ENCODE results near the gene ADCY5.
A peak's percentile ranks its signal among the peaks of the same experiment; 100 is the strongest.

Gene ADCY5

DNA sequence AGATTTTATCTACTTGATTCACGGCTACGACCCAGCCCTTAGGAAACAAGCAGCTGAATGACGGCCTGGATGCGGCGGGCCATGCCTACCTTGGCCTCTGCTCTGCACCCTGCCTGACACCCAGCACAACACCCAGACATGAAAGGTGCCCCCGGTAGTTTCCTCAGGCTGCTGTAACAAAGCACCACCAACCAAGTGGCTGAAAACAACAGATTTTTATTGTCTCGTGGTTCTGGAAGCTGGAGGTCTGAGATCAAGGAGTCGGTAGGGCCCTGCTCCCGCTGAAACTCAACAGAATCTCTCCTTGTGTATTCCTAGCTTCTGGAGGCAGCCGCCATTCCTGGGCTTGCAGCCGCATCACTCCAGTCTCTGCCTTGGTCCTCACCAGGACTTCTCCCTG, 111.7 kb downstream of the ADCY5 start:
- no peaks in the 10 kb centered on the region for H3K27me3 ChIP-seq (ENCODE audit: insufficient read depth, poor library complexity, severe bottlenecking)
- no peak for ATAC-seq (ENCODE audit: low read depth)

GRCh38 chr3:123336441-123336851, 112.4 kb downstream of the ADCY5 start:
- H3K36me3 ChIP-seq (ENCODE audit: low read depth), result no peaks in the 10 kb centered on the region
- H3K4me3 ChIP-seq (ENCODE audit: severe bottlenecking), result no peak overlapping the region
- TF ChIP-seq CTCF (IDR thresholded peaks at IDR 0.05; ENCODE audit: poor library complexity, severe bottlenecking), result no peak
- no peaks in the 10 kb centered on the region for H3K27me3 ChIP-seq (ENCODE audit: insufficient read depth, poor library complexity, severe bottlenecking)
- no peak for ATAC-seq (ENCODE audit: low read depth)
- no peak overlapping the region for H3K27ac ChIP-seq (ENCODE audit: poor library complexity, severe bottlenecking)
- DNase-seq (ENCODE audit: low spot score), result peak; percentile 23
- no peaks in the 10 kb centered on the region for H3K9me3 ChIP-seq (ENCODE audit: severe bottlenecking)
- H3K4me1 ChIP-seq (ENCODE audit: insufficient read depth, poor library complexity, severe bottlenecking), result no peaks in the 10 kb centered on the region

More for the DNA sequence above, 111.7 kb downstream of the ADCY5 start:
- Histone ChIP-seq H3K4me1 (ENCODE audit: insufficient read depth, poor library complexity, severe bottlenecking) (no peaks in the 10 kb centered on the region), H3K27ac (ENCODE audit: poor library complexity, severe bottlenecking) (no peak overlapping the region), H3K4me3 (ENCODE audit: severe bottlenecking) (no peak overlapping the region), H3K36me3 (ENCODE audit: low read depth) (no peaks in the 10 kb centered on the region), H3K9me3 (ENCODE audit: severe bottlenecking) (no peaks in the 10 kb centered on the region)
- TF ChIP-seq CTCF (IDR thresholded peaks at IDR 0.05; ENCODE audit: poor library complexity, severe bottlenecking), result no peak
- peak; percentile 13 for DNase-seq (ENCODE audit: low spot score)

DNA sequence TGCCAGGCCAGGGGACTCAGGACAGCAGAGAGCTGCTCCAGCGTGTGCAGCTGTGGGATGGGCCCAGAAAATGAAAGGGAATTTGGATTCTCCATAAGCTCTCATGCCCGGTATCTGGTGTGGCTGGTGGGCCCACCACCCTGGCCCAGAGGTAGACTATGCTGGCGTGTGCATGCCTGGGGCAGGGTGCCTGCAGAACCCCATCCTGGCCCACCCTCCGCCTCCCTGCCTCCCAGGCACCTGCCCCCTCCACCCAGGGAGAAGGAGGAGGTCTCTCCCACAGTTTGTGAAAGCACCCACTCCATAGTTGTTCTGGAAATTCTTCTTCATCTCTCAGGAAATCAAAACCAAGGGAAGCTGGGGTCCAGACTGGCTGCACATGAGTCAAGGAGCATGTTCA, 112.9 kb downstream of the ADCY5 start:
- no peak overlapping the region for H3K27ac ChIP-seq (ENCODE audit: poor library complexity, severe bottlenecking)
- ATAC-seq (ENCODE audit: low read depth), result no peak
- peak; percentile 37 for DNase-seq (ENCODE audit: low spot score)
- H3K27me3 ChIP-seq (ENCODE audit: insufficient read depth, poor library complexity, severe bottlenecking), result no peaks in the 10 kb centered on the region
- TF ChIP-seq CTCF (IDR thresholded peaks at IDR 0.05; ENCODE audit: poor library complexity, severe bottlenecking), result no peak
- no peaks in the 10 kb centered on the region for H3K36me3 ChIP-seq (ENCODE audit: low read depth)
- no peak overlapping the region for H3K4me3 ChIP-seq (ENCODE audit: severe bottlenecking)
- H3K9me3 ChIP-seq (ENCODE audit: severe bottlenecking), result no peaks in the 10 kb centered on the region
- no peaks in the 10 kb centered on the region for H3K4me1 ChIP-seq (ENCODE audit: insufficient read depth, poor library complexity, severe bottlenecking)

- Histone ChIP-seq H3K36me3 (ENCODE audit: low read depth) (no peaks in the 10 kb centered on the region), H3K4me1 (ENCODE audit: insufficient read depth, poor library complexity, severe bottlenecking) (no peaks in the 10 kb centered on the region), H3K4me3 (ENCODE audit: severe bottlenecking) (no peak overlapping the region), H3K27me3 (ENCODE audit: insufficient read depth, poor library complexity, severe bottlenecking) (no peaks in the 10 kb centered on the region), H3K9me3 (ENCODE audit: severe bottlenecking) (no peaks in the 10 kb centered on the region), H3K27ac (ENCODE audit: poor library complexity, severe bottlenecking) (no peak overlapping the region)
- no peak for ATAC-seq (ENCODE audit: low read depth)
- peak; percentile 29 for DNase-seq (ENCODE audit: low spot score)
- TF ChIP-seq CTCF (IDR thresholded peaks at IDR 0.05; ENCODE audit: poor library complexity, severe bottlenecking), result no peak
Measured at GRCh38 chr3:123335007-123335670, 113.8 kb downstream of the ADCY5 start.

GRCh38 chr3:123334056-123334455, 114.8 kb downstream of the ADCY5 start:
- H3K27me3 ChIP-seq (ENCODE audit: insufficient read depth, poor library complexity, severe bottlenecking), result no peaks in the 10 kb centered on the region
- no peak for TF ChIP-seq CTCF (IDR thresholded peaks at IDR 0.05; ENCODE audit: poor library complexity, severe bottlenecking)
- no peak for ATAC-seq (ENCODE audit: low read depth)
- no peaks in the 10 kb centered on the region for H3K9me3 ChIP-seq (ENCODE audit: severe bottlenecking)
- no peak overlapping the region for H3K27ac ChIP-seq (ENCODE audit: poor library complexity, severe bottlenecking)
- no peak overlapping the region for H3K4me3 ChIP-seq (ENCODE audit: severe bottlenecking)
- H3K4me1 ChIP-seq (ENCODE audit: insufficient read depth, poor library complexity, severe bottlenecking), result no peaks in the 10 kb centered on the region
- H3K36me3 ChIP-seq (ENCODE audit: low read depth), result no peaks in the 10 kb centered on the region
- DNase-seq (ENCODE audit: low spot score), result peak; percentile 8
